Activated CD8-positive, alpha-beta memory T cell treated with anti-CD3 and anti-CD28 coated beads, Interleukin-2, amount 50 U/mL, for 48 hours (primary cell): ENCODE data around the gene UNC79.
"Not testable (repeated sequence)": the region's sequence is repeated elsewhere in the genome, so short reads cannot be mapped to it uniquely, and the experiment has no call there.

ENCODE experiments used
- DNase-seq: peaks from one replicate; pipeline ENCODE4 v3.0.0-alpha.2; 2020

Gene UNC79

DNA sequence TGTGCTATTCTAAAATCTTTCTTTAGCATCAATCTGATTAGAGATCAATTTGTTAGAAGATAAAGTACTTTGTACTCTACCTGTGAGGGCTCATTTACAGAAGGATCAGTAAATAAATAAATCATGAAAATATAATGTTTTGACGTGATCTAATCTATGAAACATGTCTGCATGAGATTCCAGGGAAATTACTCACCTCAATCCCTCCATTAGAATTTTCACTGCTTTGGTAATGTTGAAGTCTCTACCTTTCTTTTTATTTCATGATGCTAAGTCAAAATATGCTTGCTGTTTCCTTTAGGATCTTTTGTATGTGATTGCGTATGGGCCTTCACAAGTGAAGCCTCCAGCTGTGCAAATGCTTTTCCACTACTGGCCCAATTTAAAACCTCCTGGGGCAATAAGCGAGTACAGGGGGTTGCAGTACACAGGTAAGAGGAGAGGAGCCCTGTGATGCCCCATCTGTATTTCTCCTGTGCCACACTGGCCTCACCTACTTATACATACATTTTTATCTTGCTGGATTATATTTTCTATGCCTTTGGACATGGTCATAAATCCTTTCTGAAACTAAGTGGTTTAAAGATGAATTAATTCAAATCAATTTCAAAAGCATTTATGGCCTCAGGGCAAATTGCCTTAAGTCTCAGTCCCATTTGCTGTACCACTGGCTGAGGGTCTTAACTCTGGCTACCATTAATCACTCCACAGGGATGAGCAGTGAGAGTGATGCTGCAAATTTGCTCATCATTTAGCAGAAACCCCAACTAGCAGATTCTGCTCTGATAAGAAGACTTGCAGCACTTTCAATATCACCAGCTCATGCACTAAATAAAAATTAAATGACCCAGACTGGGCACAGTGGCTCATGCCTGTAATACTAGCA, 66.4 kb downstream of the UNC79 start:
- DNase-seq = no peak

DNA sequence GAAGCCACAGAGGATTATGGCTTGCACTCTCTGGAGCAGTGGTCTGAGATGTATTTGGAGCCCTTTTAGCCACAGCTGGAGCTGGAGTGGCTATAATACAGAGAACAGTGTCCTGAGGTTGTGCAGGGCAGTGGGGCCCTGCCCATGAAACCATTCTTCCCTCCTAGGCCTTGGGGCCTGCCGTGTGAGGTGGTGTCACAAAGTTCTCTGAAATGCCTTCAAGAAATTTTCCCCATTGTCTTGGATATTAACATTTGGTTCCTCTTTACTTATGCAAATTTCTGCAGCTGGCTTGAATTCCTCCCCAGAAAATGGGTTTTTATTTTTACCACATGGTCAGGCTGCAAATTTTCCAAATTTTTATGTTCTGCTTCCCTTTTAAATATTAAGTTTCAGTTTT, 79.3 kb downstream of the UNC79 start:
- DNase-seq = no peak

DNA sequence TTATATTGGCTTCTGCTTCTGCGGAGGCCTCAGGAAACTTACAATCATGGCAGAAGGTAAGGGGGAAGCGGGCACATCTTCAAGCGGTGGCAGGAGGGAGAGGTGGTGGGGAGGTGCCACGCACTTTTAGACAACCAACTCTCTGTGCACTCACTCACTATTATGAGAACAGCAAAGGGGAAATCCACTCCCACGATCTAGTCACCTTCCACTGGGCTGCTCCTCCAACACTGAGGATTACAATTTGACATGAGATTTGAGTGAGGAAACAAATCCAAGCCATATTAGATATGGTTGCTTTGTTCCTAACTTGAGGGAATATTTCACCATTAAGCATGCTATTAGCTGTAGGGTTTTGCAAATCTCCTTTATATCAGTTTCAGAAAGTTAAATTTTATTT, 80.3 kb downstream of the UNC79 start:
- DNase-seq = no peak

DNA sequence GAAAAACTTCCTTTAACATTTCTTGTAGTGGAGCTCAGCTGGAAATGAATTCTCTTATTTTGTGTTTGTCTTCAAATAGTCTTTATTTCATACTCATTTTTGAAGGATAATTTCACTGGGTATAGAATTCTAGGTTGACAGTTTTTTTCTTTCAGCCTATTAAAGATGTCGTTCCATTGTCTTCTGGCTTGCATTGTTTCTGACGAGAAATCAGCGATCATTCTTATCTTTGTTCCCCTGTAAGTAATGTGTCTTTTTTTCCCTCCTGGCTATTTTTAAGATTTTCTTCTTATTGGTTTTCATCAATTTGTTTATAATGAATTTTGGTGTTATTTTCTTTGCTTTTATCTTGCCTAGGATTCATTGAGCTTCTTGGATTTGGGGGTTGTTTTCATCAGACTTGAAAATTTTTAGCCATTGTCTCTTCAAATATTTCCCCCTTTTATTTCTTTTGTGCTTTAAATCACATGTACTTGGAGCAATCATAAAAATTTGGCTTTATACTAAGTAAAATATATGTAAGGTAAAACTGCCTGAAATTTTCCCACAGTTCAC, 89.4 kb downstream of the UNC79 start:
- no peak for DNase-seq

DNA sequence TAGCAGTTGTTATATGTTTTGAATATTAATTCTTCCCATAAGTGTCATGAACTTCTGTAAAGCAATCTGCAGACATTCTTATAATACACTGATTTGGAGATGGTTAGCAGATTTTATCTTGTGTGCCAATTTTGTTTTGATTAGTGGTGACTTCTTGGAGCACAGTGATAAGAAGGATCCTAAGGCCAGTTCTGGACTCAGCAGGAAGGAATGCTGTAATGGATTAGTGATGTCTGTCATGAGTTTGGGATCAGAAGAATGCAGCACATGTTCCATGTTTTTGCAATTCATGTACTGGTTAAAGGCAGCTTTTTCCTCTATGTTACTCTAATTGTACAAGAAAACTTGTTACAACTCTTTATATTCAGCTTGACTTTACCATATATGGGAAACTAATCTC, 91.5 kb downstream of the UNC79 start:
- DNase-seq = no peak

DNA sequence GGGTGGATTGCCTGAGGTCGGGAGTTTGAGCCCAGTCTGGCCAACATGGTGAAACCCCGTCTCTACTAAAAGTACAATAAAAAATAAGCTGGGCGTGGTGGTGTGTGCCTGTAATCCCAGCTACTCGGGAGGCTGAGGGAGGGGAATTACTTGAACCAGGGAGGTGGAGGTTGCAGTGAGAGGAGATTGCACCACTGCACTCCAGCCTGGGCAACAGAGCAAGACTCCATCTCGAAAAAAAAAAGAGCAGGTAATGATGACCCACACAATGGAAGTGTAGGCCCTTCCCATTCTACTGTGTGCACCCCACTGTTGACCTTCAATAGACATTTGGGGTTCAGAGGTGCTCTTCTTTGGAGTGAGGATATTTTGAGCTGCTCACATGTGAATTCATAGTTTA, 94.5 kb downstream of the UNC79 start:
- not testable (repeated sequence) for DNase-seq

DNA sequence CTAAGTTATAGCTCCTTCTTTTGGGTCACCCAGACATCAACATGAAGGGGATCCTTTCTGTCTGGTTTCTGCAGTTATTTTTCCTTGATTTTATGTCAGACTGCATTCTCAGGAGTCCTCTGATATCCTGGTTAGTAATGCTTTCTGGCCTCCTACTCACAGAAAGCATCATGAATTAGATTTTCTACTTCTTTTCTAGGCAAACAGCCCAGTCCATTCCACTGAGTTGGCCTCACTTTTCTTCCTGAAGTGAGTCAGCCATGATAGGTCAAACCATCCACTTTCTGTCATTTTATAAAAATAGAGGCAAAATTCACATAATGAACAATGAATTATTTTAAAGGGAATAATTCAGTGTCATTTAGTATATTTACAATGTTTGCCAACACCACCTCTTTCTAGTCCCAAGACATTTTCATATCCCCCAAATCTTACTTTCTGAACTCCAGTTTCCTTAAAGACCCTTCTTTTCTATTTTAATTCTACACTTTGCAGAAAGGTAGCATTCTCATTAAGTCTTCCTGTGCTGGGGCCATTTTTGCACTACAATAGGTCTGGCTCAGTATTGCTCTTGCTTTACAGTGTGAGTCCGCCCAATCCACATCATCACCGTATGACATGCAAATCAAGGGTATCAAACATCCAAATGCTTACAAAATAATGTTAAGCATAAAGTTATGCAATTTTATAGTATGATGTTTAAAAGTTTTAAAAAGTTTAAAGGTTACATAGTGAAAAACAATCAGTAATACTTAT, 95.1 kb downstream of the UNC79 start:
- DNase-seq = no peak

DNA sequence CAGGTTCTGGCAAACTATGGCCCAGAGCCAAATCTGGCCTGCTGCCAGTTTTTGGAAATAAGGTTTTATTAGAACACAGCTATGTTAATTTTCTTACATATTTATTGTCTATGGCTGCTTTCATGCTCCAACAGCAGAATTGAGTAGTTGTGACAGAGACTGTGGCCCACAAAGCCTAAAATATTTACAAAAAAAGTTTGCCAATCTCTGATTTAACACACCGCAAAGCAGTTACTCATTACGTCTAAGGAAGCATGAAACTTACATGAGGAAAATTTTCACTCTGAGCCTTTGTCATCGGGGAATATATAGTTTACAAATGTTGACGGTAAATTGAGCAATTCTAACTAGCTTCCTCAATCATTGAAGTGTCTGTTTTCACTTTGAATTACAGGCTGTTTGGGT, 96.5 kb downstream of the UNC79 start:
- no peak for DNase-seq

DNA sequence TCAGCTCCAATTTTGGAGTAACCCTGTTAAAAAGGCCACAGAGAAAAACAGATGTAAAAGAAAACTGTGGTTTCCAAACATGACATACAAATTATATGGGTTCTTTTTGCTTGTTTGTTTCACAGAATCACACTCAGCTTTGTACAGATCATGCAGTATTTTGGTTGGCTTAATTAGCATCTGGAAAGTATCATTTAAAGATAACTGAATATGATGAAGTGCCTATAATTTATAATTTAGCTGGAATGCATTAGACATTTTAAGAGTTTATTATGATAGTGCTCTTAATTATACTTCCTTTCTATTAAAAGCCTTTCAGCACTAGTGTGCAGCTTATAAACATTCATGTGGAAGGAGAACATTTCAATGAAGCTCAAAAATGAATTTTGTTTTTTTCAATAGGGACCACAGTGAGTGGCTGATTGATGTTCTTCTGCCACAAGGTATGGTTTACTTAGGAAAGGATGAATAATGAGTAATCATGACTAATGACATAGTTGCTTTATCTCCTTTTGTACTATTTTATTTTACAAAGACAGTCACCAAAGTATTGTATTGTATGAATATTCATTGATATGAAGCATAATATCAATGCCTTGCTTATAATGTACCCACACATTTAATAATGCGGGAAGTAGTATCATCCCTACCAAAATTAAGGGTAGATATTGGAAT, 98.3 kb downstream of the UNC79 start:
- DNase-seq = no peak

DNA sequence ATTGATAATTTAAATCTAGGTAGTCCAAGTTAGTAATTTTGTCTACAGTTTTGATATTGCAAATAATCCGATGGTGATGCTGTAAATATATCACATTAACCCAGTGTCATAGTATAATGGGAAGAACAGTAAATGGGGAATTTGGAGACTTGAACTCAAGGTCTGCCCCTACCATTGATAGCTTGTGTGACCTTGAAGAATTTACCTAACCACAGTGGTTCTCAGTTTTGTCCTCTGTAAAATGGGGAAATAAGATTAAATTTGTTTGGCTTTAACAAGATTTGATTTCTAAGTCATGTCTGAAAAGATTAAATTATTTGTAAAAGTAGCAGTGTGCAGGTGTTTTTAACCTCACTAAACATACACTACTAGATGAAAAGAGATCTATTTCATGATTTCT, 100.9 kb downstream of the UNC79 start:
- DNase-seq = no peak

DNA sequence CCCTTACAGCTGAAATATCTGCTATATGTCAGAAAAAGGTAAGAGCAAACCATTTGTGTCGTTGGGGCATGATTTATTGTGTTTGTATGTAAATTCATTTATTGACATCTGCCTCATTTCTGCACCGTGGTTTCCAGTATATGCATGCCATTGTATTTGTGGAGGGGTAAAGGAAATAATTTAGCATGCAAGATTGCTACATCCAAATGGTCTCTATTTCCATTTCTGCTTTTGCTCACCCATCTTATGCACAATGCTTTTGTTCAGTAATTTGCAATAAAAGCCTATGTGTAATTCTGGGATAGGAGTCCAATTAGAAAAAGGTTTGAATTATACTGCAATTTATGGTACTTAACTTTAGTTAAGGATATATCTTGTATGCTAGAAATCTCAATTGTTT, 101.8 kb downstream of the UNC79 start:
- no peak for DNase-seq

DNA sequence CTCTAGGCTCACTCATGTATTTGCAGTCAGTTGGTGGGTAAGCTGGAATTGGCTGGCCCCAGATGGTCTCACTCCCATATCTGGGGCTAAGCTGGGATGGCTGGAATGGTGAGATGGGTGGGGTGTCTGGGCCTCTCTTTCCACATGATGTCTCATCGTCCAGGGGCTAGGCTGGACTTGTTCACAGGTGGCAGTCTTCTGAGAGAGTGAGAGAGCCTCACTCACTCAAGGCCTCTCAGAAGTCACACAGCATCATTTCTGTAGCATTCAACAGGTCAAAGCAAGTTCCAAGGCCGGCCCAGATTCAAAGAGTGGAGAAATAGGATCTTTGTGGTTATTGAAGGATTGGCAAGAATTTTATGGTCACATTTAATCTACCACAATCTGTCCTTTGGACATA, 102.7 kb downstream of the UNC79 start:
- no peak for DNase-seq

DNA sequence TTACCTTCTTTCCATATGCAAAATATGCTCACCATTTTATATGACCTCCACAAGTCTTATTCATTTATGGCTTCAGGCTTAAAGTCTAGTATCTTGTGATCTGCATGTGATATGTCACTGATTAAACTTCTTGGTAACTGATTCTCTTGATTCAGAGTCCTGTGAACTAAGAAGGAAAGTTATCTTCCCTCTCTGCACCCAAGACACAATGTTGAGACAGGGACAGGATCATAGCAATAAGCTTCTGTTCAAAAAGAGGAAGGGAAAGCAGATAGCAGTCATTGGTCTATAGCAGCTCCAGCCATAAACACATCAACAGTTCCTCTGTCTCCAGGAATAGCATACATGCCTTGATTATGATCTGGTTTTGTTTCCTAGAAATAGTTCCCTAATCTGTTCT, 103.1 kb downstream of the UNC79 start:
- DNase-seq = no peak

DNA sequence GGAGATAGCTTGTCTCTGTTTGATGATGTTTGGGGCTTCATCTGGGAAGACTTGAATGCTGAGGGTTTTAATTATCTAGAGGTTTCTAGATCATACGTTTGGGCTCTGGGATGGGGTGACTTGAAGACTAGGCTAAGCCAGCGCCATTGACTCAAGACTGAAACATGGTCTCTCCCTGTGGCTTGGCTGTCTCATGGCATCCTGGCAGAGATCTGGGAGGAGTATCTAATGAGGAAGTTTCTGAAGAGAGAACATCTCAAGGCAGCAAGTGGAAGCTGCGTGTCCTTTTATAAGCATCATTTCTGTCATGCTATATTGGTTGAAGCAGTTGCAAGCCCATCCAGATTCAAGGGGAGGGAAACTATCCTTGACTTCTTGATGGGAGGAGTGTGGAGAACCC, 104.8 kb downstream of the UNC79 start:
- no peak for DNase-seq

DNA sequence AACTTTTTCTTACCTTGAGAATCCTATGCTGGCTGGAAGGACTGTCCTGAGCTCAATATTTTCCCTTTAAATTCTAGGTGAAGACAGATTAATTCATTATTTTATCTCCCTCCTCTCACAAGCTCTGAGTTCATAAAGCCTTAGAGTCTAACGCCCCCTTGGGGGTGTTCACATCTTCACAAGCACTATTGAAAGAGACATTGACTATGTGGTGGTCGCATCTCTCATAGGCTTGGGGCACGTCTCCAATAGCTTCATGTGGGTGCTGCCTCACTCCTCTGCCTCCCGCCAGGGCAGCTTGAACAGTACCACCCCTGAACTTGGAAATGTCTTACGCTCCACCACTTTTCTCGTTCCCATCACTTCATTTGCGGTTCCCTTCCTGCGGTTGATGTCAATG, 106.2 kb downstream of the UNC79 start:
- DNase-seq = no peak

DNA sequence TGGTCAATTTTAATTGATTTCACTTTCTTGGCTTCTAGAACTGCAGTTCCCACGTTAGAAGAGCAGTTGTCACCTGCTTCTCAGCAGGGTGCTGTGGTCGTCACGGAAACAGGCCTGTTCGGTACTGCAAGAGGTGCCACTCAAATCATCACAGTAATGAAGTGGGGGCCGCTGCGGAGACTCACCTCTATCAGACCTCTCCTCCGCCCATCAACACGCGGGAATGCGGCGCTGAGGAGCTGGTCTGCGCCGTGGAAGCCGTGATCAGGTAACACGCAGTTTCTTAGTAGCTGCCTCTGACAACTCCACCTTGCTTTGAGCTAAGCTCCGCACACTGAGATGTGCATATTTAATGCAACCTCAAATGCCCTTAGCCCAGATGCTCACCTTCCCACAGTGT, 107.2 kb downstream of the UNC79 start:
- DNase-seq = no peak

DNA sequence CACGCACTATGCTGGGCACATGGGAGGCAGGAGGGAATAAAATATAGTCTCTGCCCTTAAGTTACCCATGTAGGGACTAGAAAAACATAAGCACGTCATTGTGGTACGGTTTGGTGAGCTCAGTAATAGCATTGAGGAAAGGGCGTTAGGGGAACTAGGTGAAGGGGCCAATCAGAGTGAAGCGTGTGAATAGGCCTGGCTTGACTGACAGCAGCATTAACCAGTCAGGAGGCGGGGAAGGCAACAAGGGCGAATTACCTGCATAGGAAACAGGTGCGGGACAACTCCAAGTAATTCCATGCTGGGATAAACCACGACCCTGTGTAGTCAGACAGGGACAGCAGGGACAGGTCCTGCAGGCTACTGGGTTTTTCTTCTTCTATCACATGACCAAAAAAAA, 107.7 kb downstream of the UNC79 start:
- no peak for DNase-seq

DNA sequence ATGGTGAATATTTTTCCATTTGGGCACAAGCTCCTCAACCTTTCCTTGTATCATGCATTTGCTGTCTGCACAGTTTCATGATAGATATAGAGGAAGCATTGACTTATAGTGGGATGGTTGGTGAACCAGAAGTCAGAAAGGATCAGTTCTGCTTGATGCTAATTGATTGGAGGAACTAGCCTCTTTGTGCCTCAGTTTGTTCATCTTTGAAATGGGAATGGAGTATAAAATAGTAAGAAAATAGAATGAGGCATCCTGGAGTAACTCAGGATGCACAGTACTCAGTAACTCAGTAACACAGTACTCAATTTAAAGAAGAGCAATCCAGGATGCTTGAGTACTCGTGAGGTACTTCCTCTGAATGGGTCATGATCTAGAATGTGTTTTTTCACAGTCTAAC, 109.5 kb downstream of the UNC79 start:
- no peak for DNase-seq

DNA sequence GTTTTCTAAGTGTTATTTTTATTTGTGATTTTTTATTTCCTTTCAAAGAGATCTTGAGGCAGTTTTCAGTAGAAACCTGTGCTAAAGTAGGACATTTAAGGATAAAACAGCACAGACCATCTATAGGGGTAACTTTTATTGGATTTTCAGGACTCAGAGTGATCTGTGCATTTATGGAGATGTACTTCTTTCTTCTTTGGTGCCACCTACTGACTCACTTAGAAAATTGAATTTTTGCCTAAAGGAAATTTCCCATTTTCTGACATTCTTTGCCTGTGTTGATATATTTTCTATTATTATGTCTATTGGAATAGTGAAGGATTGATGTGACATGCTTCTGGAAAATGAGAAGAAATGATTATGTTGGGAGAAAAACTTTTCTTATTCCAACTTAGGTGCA, 113.0 kb downstream of the UNC79 start:
- no peak for DNase-seq

DNA sequence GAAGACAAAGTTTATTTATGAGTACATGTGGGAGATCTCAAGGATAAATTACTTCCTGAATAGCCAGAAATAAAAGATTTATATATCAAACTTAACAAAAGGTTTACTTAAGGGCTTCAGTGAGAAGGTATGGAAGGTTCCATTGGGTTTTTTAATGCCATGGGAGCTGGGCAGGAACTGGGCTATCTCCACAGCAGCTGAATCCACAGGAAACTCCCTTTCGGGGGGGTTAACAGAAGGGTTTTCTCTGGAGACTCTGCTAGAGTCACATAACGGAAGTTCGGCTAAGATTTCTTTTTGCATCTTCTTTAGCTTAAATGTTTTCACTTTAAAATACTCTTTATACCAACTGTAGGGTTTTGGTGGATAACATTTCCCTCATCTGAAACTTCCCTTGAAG, 113.5 kb downstream of the UNC79 start:
- DNase-seq = no peak

DNA sequence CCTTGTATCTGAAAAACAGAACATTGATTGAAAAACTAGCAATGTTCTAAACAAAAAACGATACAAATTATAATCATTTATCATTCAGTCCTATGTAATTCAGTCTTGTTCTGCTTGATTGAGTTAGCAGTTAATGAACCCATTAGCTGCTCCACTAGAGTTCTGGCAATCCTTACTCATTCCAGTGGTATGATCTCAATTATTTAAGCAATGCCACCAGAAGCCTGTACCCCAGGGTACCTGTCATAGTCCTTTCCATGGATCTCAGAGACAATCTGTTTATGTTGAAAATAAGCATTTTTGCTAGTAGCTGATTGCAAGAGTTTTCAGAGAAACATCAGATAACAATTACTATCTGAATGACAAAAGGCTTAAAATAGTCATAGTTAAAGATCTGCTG, 115.9 kb downstream of the UNC79 start:
- no peak for DNase-seq

DNA sequence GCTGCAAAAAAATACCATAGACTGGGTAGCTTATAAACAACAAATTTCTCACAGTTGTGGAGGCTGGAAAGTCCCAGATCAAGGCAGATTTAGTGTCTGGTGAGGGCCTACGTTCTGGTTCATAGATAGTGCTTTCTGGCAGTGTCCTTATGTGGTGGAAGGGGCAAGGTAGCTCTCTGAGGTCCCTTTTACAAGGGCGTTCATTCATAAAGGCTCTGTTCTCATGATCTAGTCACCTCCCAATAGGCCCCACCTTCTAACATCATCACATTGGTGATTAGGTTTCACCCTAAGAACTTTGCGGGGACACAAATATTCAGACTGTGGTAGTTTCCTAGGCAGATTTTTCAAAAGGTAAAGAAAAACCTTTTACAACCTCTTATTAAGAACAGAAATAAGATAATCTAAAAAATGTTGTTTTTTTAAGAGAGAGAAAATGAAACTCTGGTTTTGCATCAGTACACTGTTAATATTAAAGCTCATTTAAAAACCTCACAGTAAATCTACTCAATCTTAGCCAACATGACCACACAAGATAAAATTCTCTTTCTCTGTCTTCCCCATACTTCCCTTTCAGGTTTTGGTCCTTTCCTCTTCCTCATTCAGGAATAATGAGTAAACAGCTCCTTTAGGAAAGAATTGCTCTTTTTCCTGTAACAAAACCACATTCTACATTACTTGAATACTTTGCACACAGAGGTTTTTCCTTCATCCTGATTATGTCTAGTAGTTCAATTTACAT, 117.5 kb downstream of the UNC79 start:
- no peak for DNase-seq

DNA sequence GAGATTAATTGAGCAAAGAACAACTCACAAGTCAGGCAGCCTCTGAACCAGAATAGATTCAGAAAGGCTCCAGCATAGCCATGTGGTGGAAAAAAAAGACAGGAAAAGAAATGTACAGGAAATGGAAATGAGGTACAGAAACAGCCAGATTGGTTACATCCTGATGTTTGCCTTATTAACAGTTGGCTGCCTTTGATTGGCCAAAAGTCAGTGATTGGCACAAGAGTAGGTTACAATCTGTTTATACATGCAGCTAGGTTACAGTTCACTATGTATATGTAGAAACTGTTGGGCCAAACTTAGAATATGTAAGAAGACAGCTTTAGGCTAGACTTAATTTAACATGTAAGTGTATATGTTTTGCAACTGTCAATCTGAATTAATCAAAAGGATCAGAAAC, 118.9 kb downstream of the UNC79 start:
- DNase-seq = no peak
